Karpas-422 (cell line): ENCODE data around the gene RAB11FIP2. TPM values are rescaled to one million over a fixed set of nuclear protein-coding genes. Genes with fewer than 3 reads are reported as not detected.

Experiments used
- DNase-seq: peaks from one replicate; pipeline ENCODE4 v3.0.0-alpha.2; 2015
- H2AFZ ChIP-seq: fragments of 200-600 bp; sonication (generic); 2 replicates; pipeline ENCODE4 v1.6.1; 2014; ENCODE audit warnings: antibody characterized with exemption, low read length, mixed read lengths
- H3K27ac ChIP-seq: fragments of 200-600 bp; sonication (generic); 2 replicates; pipeline ENCODE4 v1.5.1; 2014; ENCODE audit warnings: mild to moderate bottlenecking, low read length, moderate library complexity
- H3K27me3 ChIP-seq: fragments of 200-600 bp; sonication (generic); 2 replicates; pipeline ENCODE4 v1.6.1; 2014; ENCODE audit warnings: low read length, mixed read lengths
- H3K36me3 ChIP-seq: fragments of 200-600 bp; sonication (generic); 2 replicates; pipeline ENCODE4 v1.6.1; 2014; ENCODE audit warnings: low read length, mixed read lengths; ENCODE audit not compliant: insufficient read depth
- H3K4me1 ChIP-seq: fragments of 200-600 bp; sonication (generic); 2 replicates; pipeline ENCODE4 v1.6.1; 2014; ENCODE audit warnings: mild to moderate bottlenecking, low read length, mixed read lengths
- H3K4me2 ChIP-seq: fragments of 200-600 bp; sonication (generic); 2 replicates; pipeline ENCODE4 v1.6.1; 2014; ENCODE audit warnings: low read length, low read depth, mild to moderate bottlenecking; ENCODE audit not compliant: poor library complexity, severe bottlenecking
- H3K4me3 ChIP-seq: fragments of 200-600 bp; sonication (generic); 2 replicates; pipeline ENCODE4 v1.5.1; 2014; ENCODE audit warnings: mild to moderate bottlenecking, antibody characterized with exemption, low read length, mixed read lengths
- H3K79me2 ChIP-seq: fragments of 200-600 bp; sonication (generic); 2 replicates; pipeline ENCODE4 v1.6.1; 2014; ENCODE audit warnings: mild to moderate bottlenecking, low read length, mixed read lengths
- H3K9ac ChIP-seq: fragments of 200-600 bp; sonication (generic); 2 replicates; pipeline ENCODE4 v1.6.0; 2014; ENCODE audit warnings: low read length
- H3K9me2 ChIP-seq: fragments of 200-600 bp; sonication (generic), shearing (Covaris generic); replicated peaks from 2 replicates; pipeline ENCODE4 v1.6.0; 2014; ENCODE audit warnings: mild to moderate bottlenecking, low read length, moderate library complexity; ENCODE audit not compliant: insufficient read depth
- H3K9me3 ChIP-seq: fragments of 300-700, 200-600 bp; sonication (generic); 2 replicates; pipeline ENCODE4 v1.6.1; 2014; ENCODE audit warnings: low read length, mixed read lengths
- H4K20me1 ChIP-seq: fragments of 200-600 bp; sonication (generic); 2 replicates; pipeline ENCODE4 v1.6.1; 2014; ENCODE audit warnings: mild to moderate bottlenecking, antibody characterized with exemption, low read length, low read depth; ENCODE audit not compliant: insufficient read depth
- total RNA-seq: library from RNA; depleted of rRNA; stranded (reverse); fragments of >200 nt; shearing (Covaris generic); gene quantifications from 2 replicates; pipeline ENCODE4 v1.2.3, GENCODE V29; 2014; ENCODE audit warnings: low replicate concordance

The RAB11FIP2 gene
- total RNA-seq, 1 experiment from 2014 or later: 33.5 TPM

GRCh38 chr10:117989962-117990361 lies 56.8 kb downstream of the RAB11FIP2 start:
- Histone ChIP-seq H3K9ac (no peak overlapping the region), H3K4me2 (no peak overlapping the region), H3K79me2 (no peaks in the 10 kb centered on the region), H4K20me1 (no peaks in the 10 kb centered on the region), H3K9me2 (no peaks in the 10 kb centered on the region; the same call in 1 of the 2 replicates), H3K36me3 (no peaks in the 10 kb centered on the region), H2AFZ (no peak overlapping the region), H3K9me3 (0 out of 2 replicates have a peak, but pooled peaks cover 4% of the 10 kb centered on the region), H3K4me1 (no peaks in the 10 kb centered on the region), H3K27me3 (no peaks in the 10 kb centered on the region), H3K27ac (no peak overlapping the region), H3K4me3 (no peak overlapping the region)
- DNase-seq: no peak

GRCh38 chr10:117988814-117989213 lies 57.9 kb downstream of the RAB11FIP2 start:
- no peak for DNase-seq
- no peaks in the 10 kb centered on the region; the same call in 1 of the 2 replicates for H3K9me2 ChIP-seq
- no peak overlapping the region for H3K9ac ChIP-seq
- H3K27me3 ChIP-seq: no peaks in the 10 kb centered on the region
- H4K20me1 ChIP-seq: no peaks in the 10 kb centered on the region
- no peaks in the 10 kb centered on the region for H3K79me2 ChIP-seq
- no peak overlapping the region for H3K27ac ChIP-seq
- H3K4me1 ChIP-seq: no peaks in the 10 kb centered on the region
- no peak overlapping the region for H3K4me2 ChIP-seq
- no peak overlapping the region for H3K4me3 ChIP-seq
- no peak overlapping the region for H2AFZ ChIP-seq
- no peaks in the 10 kb centered on the region for H3K36me3 ChIP-seq
- H3K9me3 ChIP-seq: 0 out of 2 replicates have a peak, but pooled peaks cover 4% of the 10 kb centered on the region

GRCh38 chr10:117987244-117987909 lies 59.4 kb downstream of the RAB11FIP2 start:
- Histone ChIP-seq H3K36me3 (no peaks in the 10 kb centered on the region), H2AFZ (no peak overlapping the region), H4K20me1 (no peaks in the 10 kb centered on the region), H3K9me2 (no peaks in the 10 kb centered on the region; the same call in 1 of the 2 replicates), H3K4me3 (no peak overlapping the region), H3K79me2 (no peaks in the 10 kb centered on the region), H3K4me2 (no peak overlapping the region), H3K27me3 (no peaks in the 10 kb centered on the region), H3K27ac (no peak overlapping the region), H3K4me1 (no peaks in the 10 kb centered on the region), H3K9me3 (0 out of 2 replicates have a peak, but pooled peaks cover 4% of the 10 kb centered on the region), H3K9ac (no peak overlapping the region)
- DNase-seq: no peak

- Histone ChIP-seq H3K9me2 (no peaks in the 10 kb centered on the region; the same call in 1 of the 2 replicates), H3K27me3 (no peaks in the 10 kb centered on the region), H2AFZ (no peak overlapping the region), H3K36me3 (no peaks in the 10 kb centered on the region), H3K4me2 (no peak overlapping the region), H4K20me1 (no peaks in the 10 kb centered on the region), H3K27ac (no peak overlapping the region), H3K4me3 (no peak overlapping the region), H3K9ac (no peak overlapping the region), H3K9me3 (0 out of 2 replicates have a peak, but pooled peaks cover 4% of the 10 kb centered on the region), H3K79me2 (no peaks in the 10 kb centered on the region), H3K4me1 (no peaks in the 10 kb centered on the region)
- no peak for DNase-seq
These were observed 62.8 kb downstream of the RAB11FIP2 start for GRCh38 chr10:117983961-117984360.

GRCh38 chr10:117980755-117981702 lies 65.7 kb downstream of the RAB11FIP2 start:
- H3K27ac ChIP-seq: no peak overlapping the region
- no peaks in the 10 kb centered on the region for H3K27me3 ChIP-seq
- no peaks in the 10 kb centered on the region for H4K20me1 ChIP-seq
- no peak overlapping the region for H3K4me2 ChIP-seq
- no peaks in the 10 kb centered on the region for H3K79me2 ChIP-seq
- H3K9me2 ChIP-seq: no peaks in the 10 kb centered on the region
- no peak overlapping the region for H3K9ac ChIP-seq
- no peaks in the 10 kb centered on the region for H3K9me3 ChIP-seq
- H3K4me3 ChIP-seq: no peak overlapping the region
- no peaks in the 10 kb centered on the region for H3K36me3 ChIP-seq
- DNase-seq: no peak
- H3K4me1 ChIP-seq: no peaks in the 10 kb centered on the region
- H2AFZ ChIP-seq: no peak overlapping the region

GRCh38 chr10:117980216-117980615 lies 66.5 kb downstream of the RAB11FIP2 start:
- Histone ChIP-seq H2AFZ (no peak overlapping the region), H4K20me1 (no peaks in the 10 kb centered on the region)
- DNase-seq: no peak

GRCh38 chr10:117972168-117972837 lies 74.4 kb downstream of the RAB11FIP2 start:
- Histone ChIP-seq H3K9me3 (no peaks in the 10 kb centered on the region), H4K20me1 (no peaks in the 10 kb centered on the region), H3K36me3 (no peaks in the 10 kb centered on the region), H3K27ac (no peak overlapping the region), H3K4me2 (no peak overlapping the region), H3K79me2 (no peaks in the 10 kb centered on the region), H3K4me1 (no peaks in the 10 kb centered on the region), H2AFZ (no peak overlapping the region), H3K9me2 (no peaks in the 10 kb centered on the region), H3K9ac (no peak overlapping the region), H3K4me3 (no peak overlapping the region), H3K27me3 (no peaks in the 10 kb centered on the region)
- DNase-seq: no peak

More at GRCh38 chr10:117980216-117980615, 66.5 kb downstream of the RAB11FIP2 start:
- Histone ChIP-seq H3K27ac (no peak overlapping the region), H3K4me2 (no peak overlapping the region), H3K9me2 (no peaks in the 10 kb centered on the region), H3K4me3 (no peak overlapping the region), H3K79me2 (no peaks in the 10 kb centered on the region), H3K4me1 (no peaks in the 10 kb centered on the region), H3K9me3 (no peaks in the 10 kb centered on the region), H3K27me3 (no peaks in the 10 kb centered on the region), H3K36me3 (no peaks in the 10 kb centered on the region), H3K9ac (no peak overlapping the region)

GRCh38 chr10:117970962-117971361 lies 75.8 kb downstream of the RAB11FIP2 start:
- Histone ChIP-seq H3K4me1 (no peaks in the 10 kb centered on the region), H4K20me1 (no peaks in the 10 kb centered on the region)

More at GRCh38 chr10:117970962-117971361, 75.8 kb downstream of the RAB11FIP2 start:
- Histone ChIP-seq H2AFZ (no peak overlapping the region), H3K27ac (no peak overlapping the region), H3K9me3 (no peaks in the 10 kb centered on the region), H3K9me2 (no peaks in the 10 kb centered on the region), H3K4me2 (no peak overlapping the region), H3K9ac (no peak overlapping the region), H3K4me3 (no peak overlapping the region), H3K36me3 (no peaks in the 10 kb centered on the region), H3K79me2 (no peaks in the 10 kb centered on the region), H3K27me3 (no peaks in the 10 kb centered on the region)
- DNase-seq: no peak
